Neural crest cell (in vitro differentiated cells): ENCODE data around the gene PLCB3. TPM values are rescaled to one million over a fixed set of nuclear protein-coding genes. Genes with fewer than 3 reads are reported as not detected.

Experiments
- DNase-seq: peaks from one replicate; pipeline ENCODE4 v3.0.0; 2021; ENCODE audit warnings: low read depth, mixed read lengths, low spot score
- H3K27ac Mint-ChIP-seq: one replicate; pipeline ENCODE4 v1.8.0; 2021; ENCODE audit warnings: mild to moderate bottlenecking, mixed read lengths; ENCODE audit not compliant: unreplicated experiment
- H3K27me3 Mint-ChIP-seq: 2 replicates; pipeline ENCODE4 v1.8.0; 2021; ENCODE audit warnings: low read depth, mild to moderate bottlenecking, mixed read lengths
- H3K36me3 Mint-ChIP-seq: 2 replicates; pipeline ENCODE4 v1.8.0; 2021; ENCODE audit warnings: low read depth, mild to moderate bottlenecking, mixed read lengths
- H3K4me1 Mint-ChIP-seq: 2 replicates; pipeline ENCODE4 v1.8.0; 2021; ENCODE audit warnings: mixed read lengths
- H3K4me3 Mint-ChIP-seq: one replicate; pipeline ENCODE4 v1.8.0; 2021; ENCODE audit warnings: mild to moderate bottlenecking, mixed read lengths
- H3K9me3 Mint-ChIP-seq: 2 replicates; pipeline ENCODE4 v1.8.0; 2021; ENCODE audit warnings: mixed read lengths
- total RNA-seq: library from RNA; stranded (reverse); gene quantifications from 2 replicates; pipeline ENCODE4 v1.2.1, GENCODE V29; 2021
- TF ChIP-seq, protein P1 (sequence below): fragments of 200-600 bp; sonication (generic); conservative IDR thresholded peaks from 2 replicates; pipeline ENCODE4 v1.5.0; 2021; ENCODE audit warnings: antibody characterized with exemption, mild to moderate bottlenecking

The PLCB3 gene
- total RNA-seq, 1 donor from 2014 or later: 36.4 TPM

DNA sequence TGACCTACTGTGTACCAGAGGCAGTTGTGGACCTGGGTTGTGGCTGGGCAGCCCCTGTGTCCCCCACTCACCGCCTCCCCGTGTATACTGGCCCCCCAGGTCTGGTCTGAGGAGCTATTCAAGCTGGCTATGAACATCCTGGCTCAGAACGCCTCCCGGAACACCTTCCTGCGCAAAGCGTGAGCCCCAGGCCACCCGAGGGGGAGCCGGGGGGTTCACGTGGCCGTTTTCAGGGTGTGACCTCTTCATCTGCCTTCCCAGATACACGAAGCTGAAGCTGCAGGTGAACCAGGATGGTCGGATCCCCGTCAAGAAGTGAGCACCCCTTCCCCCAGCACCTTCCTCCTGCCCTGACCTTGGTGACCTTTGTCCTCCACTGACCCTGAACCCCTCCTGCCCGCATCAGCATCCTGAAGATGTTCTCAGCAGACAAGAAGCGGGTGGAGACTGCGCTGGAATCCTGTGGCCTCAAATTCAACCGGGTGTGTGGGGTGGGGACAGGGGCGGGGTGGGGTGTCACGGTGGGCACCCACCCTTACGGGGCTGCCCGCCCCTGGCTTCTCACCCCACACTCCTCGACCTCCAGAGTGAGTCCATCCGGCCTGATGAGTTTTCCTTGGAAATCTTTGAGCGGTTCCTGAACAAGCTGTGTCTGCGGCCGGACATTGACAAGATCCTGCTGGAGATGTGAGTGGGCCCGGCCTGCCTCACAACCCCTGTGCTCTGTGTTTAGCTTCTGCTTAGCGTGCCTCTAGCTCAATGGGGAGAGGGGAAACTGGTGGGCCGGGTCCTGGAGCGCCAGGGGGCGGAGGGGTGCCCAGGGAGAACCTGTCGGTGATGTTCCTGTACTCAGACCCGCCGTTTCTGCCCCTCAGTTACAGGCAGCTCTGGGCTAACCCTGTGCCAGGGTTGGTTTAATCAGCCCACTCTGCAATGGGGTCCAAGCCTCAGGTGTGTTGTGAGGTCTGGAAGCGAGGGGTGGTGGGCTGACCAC, 4.1 kb downstream of the PLCB3 start:
- H3K9me3 Mint-ChIP-seq: no peaks in the 10 kb centered on the region
- TF ChIP-seq, protein P1, sequence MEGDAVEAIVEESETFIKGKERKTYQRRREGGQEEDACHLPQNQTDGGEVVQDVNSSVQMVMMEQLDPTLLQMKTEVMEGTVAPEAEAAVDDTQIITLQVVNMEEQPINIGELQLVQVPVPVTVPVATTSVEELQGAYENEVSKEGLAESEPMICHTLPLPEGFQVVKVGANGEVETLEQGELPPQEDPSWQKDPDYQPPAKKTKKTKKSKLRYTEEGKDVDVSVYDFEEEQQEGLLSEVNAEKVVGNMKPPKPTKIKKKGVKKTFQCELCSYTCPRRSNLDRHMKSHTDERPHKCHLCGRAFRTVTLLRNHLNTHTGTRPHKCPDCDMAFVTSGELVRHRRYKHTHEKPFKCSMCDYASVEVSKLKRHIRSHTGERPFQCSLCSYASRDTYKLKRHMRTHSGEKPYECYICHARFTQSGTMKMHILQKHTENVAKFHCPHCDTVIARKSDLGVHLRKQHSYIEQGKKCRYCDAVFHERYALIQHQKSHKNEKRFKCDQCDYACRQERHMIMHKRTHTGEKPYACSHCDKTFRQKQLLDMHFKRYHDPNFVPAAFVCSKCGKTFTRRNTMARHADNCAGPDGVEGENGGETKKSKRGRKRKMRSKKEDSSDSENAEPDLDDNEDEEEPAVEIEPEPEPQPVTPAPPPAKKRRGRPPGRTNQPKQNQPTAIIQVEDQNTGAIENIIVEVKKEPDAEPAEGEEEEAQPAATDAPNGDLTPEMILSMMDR: no peak
- H3K4me1 Mint-ChIP-seq: peaks cover 23% of the 10 kb centered on the region
- no peaks in the 10 kb centered on the region for H3K27me3 Mint-ChIP-seq
- H3K27ac Mint-ChIP-seq: peak overlapping the region; percentile 19
- no peak for DNase-seq
- H3K36me3 Mint-ChIP-seq: peaks cover 13% of the 10 kb centered on the region
- peak overlapping the region; percentile 27 for H3K4me3 Mint-ChIP-seq

DNA sequence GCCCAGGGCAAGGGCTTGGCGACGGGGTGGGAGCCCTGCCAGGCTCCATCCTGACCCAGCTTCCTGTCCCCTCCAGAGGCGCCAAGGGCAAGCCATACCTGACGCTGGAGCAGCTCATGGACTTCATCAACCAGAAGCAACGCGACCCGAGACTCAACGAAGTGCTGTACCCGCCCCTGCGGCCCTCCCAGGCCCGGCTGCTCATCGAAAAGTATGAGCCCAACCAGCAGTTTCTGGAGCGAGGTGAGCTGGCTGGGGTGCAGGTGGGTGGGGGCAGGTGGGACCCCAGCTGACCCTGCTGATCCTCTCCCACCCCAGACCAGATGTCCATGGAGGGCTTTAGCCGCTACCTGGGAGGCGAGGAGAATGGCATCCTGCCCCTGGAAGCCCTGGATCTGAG, 5.0 kb downstream of the PLCB3 start:
- Mint-ChIP-seq H3K4me1 (peaks cover 23% of the 10 kb centered on the region), H3K27me3 (no peaks in the 10 kb centered on the region), H3K36me3 (peaks cover 13% of the 10 kb centered on the region), H3K9me3 (no peaks in the 10 kb centered on the region), H3K27ac (no peak overlapping the region), H3K4me3 (no peak overlapping the region)
- DNase-seq: no peak
- TF ChIP-seq, protein P1: no peak

DNA sequence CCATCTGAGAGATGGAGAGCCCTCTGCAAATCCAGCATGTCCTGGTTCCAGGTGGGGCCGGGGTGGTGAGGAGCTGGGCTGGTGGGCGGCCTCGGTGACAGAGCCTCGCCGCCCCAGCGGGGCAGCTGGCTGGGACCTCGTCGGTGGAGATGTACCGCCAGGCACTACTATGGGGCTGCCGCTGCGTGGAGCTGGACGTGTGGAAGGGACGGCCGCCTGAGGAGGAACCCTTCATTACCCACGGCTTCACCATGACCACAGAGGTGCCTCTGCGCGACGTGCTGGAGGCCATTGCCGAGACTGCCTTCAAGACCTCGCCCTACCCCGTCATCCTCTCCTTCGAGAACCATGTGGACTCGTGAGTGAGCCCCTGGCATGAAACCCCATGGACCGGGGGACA, 7.0 kb downstream of the PLCB3 start:
- Mint-ChIP-seq H3K4me3 (no peak overlapping the region), H3K27ac (no peak overlapping the region), H3K36me3 (peaks cover 15% of the 10 kb centered on the region), H3K9me3 (no peaks in the 10 kb centered on the region), H3K27me3 (no peaks in the 10 kb centered on the region), H3K4me1 (peaks cover 18% of the 10 kb centered on the region)
- TF ChIP-seq, protein P1: no peak
- DNase-seq: no peak

DNA sequence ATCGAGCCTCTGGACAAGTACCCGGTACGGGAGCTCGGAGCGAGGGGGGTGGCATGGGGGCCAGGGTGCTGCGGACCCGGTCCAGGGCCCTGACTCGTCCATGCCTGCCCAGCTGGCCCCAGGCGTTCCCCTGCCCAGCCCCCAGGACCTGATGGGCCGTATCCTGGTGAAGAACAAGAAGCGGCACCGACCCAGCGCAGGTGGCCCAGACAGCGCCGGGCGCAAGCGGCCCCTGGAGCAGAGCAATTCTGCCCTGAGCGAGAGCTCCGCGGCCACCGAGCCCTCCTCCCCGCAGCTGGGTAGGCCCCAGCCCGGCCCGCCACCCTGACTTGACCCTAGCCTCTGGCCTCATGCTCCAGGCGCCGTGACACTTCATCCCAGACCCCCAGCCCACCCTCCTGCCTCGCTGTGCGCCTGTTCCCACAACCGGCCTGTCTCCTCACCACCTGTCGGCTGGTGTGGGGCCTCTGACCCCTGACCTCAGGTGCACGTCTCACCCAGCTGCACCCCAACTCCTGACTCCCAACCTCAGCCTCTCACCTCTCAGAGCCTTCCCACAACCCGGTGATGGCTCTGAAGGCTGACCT, 7.7 kb downstream of the PLCB3 start:
- Mint-ChIP-seq H3K4me1 (peaks cover 15% of the 10 kb centered on the region), H3K27me3 (no peaks in the 10 kb centered on the region), H3K36me3 (peaks cover 15% of the 10 kb centered on the region), H3K4me3 (peak overlapping the region; percentile 51), H3K9me3 (no peaks in the 10 kb centered on the region), H3K27ac (no peak overlapping the region)
- DNase-seq: no peak
- TF ChIP-seq, protein P1: no peak

DNA sequence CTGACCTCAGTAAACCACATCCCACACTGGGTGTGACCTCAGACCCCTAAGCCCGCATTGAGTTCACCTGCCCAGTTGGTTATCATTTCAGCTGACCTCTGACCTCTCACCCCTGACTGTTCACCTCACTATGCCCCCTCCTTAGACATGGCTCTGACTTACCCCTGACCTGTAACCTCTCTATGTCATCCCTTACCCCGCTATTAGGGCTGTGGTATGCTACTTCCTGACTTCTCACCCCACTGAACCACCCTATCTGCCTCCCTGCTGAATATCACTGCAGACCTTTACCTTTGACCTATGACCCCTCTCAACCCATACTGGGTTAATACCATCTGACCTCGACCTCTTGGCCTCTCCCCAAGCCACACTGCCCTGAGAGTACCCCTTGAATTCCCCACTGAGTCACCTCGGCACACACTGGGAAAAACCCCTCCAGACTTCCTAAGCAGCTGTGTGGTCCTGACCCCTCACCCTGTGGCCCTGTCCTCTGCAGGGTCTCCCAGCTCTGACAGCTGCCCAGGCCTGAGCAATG, 8.3 kb downstream of the PLCB3 start:
- Mint-ChIP-seq H3K27ac (peak overlapping the region; percentile 86), H3K36me3 (peaks cover 15% of the 10 kb centered on the region)

More for the DNA sequence above, 8.3 kb downstream of the PLCB3 start:
- Mint-ChIP-seq H3K9me3 (no peaks in the 10 kb centered on the region), H3K27me3 (no peaks in the 10 kb centered on the region), H3K4me1 (peaks cover 14% of the 10 kb centered on the region), H3K4me3 (peak overlapping the region; percentile 51)
- no peak for DNase-seq
- TF ChIP-seq, protein P1: no peak
